Testis (tissue), 3 donors: Measurements from ENCODE around the gene GRK5. TPM values are rescaled to one million over a fixed set of nuclear protein-coding genes. Genes with fewer than 3 reads are reported as not detected.

ENCODE experiments used
- DNase-seq: peaks from one replicate; pipeline ENCODE4 v3.0.0-alpha.2; 2019
- H3K27ac ChIP-seq, 2 donors: fragments of 200-600 bp; sonication (generic); one replicate each; pipeline ENCODE4 v1.5.1; 2019
- H3K27me3 ChIP-seq: fragments of 200-600 bp; sonication (generic); one replicate; pipeline ENCODE4 v1.5.1; 2019
- H3K36me3 ChIP-seq: fragments of 200-600 bp; sonication (generic); one replicate; pipeline ENCODE4 v1.5.1; 2017; ENCODE audit warnings: low read depth; ENCODE audit errors: missing control alignments
- H3K4me1 ChIP-seq: fragments of 200-600 bp; sonication (generic); one replicate; pipeline ENCODE4 v1.5.1; 2019
- H3K4me3 ChIP-seq, 2 donors: fragments of 200-600 bp; sonication (generic); one replicate each; pipeline ENCODE4 v1.5.1; 2017 to 2019
- H3K9me3 ChIP-seq: fragments of 200-600 bp; sonication (generic); one replicate; pipeline ENCODE4 v1.5.1; 2017
- CTCF ChIP-seq, 3 experiments: fragments of 450-650 bp in 2 of 3; fragments of 200-600 bp in 1 of 3; sonication (generic) in 1 of 3; IDR thresholded peaks; one replicate each; pipeline ENCODE4 v1.5.1; 2016 to 2019; ENCODE audit warnings: antibody characterized with exemption in 3 of 3, mild to moderate bottlenecking in 2 of 3, moderate library complexity in 1 of 3
- POLR2A ChIP-seq: fragments of 450-650 bp; IDR thresholded peaks from one replicate; pipeline ENCODE4 v1.6.1; 2017; ENCODE audit warnings: antibody characterized with exemption, mild to moderate bottlenecking, moderate library complexity
- WGBS, 2 donors: methylation state at CpG; one replicate each; pipeline ENCODE4 v1.1.5; 2018; 5-methylcytosine and 5-hydroxymethylcytosine counted together
- intact Hi-C: fragments of 100-400 bp; cut with DNase I; formaldehyde crosslinking; loops from one replicate; pipeline ENCODE4 v1.15.1; 2023; ENCODE audit warnings: low total_unique reads
- polyA plus RNA-seq: library from polyadenylated mRNA; stranded (reverse); fragments of 350-450 nt; fragmentation: Illumina TruSeq; extraction: RNeasy Lipid Tissue Mini Kit (QIAGEN cat#74804); gene quantifications from one replicate; pipeline ENCODE4 v1.2.3, GENCODE V29; 2014; ENCODE audit warnings: low read depth, low replicate concordance; ENCODE audit not compliant: insufficient read depth
- total RNA-seq, 2 donors: library from RNA; depleted of rRNA; stranded (reverse); fragments of >200 nt; gene quantifications; one replicate each; pipeline ENCODE4 v1.2.3, GENCODE V29; 2016

Gene GRK5
- total and polyA plus RNA-seq, 3 donors from 2014 or later = 4.5 to 10.3 (median 5.5) TPM

GRCh38 chr10:119291223-119291900 lies 84.0 kb downstream of the GRK5 start:
- DNase-seq = no peak
- Histone ChIP-seq H3K4me3 (no peak overlapping the region), H3K27me3 (no peaks in the 10 kb centered on the region), H3K4me1 (peaks cover 27% of the 10 kb centered on the region), H3K9me3 (no peaks in the 10 kb centered on the region), H3K36me3 (no peaks in the 10 kb centered on the region), H3K27ac (no peak overlapping the region)
- TF ChIP-seq POLR2A = no peak
- WGBS, 2 donors = 66 to 73% methylated on average over 6 of the region's 6 CpGs
- intact Hi-C loops = no loop called here

GRCh38 chr10:119292968-119293760 lies 85.8 kb downstream of the GRK5 start:
- intact Hi-C loops = no loop called here

GRCh38 chr10:119296703-119297102 lies 89.3 kb downstream of the GRK5 start:
- TF ChIP-seq CTCF (IDR thresholded peaks at IDR 0.05) (no peak), POLR2A (no peak)
- Histone ChIP-seq H3K4me1 (no peaks in the 10 kb centered on the region), H3K27me3 (no peaks in the 10 kb centered on the region), H3K4me3 (no peak overlapping the region), H3K36me3 (no peaks in the 10 kb centered on the region), H3K9me3 (no peaks in the 10 kb centered on the region), H3K27ac (no peak overlapping the region)
- WGBS, 2 donors = 98% methylated on average over 4 of the region's 4 CpGs
- intact Hi-C loops = no loop called here
- no peak for DNase-seq

More at GRCh38 chr10:119292968-119293760, 85.8 kb downstream of the GRK5 start:
- no peak for TF ChIP-seq CTCF (IDR thresholded peaks at IDR 0.05)
- no peak for TF ChIP-seq POLR2A
- Histone ChIP-seq H3K27me3 (no peaks in the 10 kb centered on the region), H3K36me3 (no peaks in the 10 kb centered on the region), H3K4me1 (peaks cover 16% of the 10 kb centered on the region), H3K4me3 (no peak overlapping the region), H3K9me3 (no peaks in the 10 kb centered on the region), H3K27ac (no peak overlapping the region)
- 80 to 85% methylated on average over 10 to 11 of the region's 11 CpGs for WGBS, 2 donors
- no peak for DNase-seq

GRCh38 chr10:119297207-119297968 lies 90.0 kb downstream of the GRK5 start:
- Histone ChIP-seq H3K4me1 (no peaks in the 10 kb centered on the region), H3K36me3 (no peaks in the 10 kb centered on the region), H3K4me3 (no peak overlapping the region), H3K27me3 (no peaks in the 10 kb centered on the region), H3K27ac (no peak overlapping the region), H3K9me3 (no peaks in the 10 kb centered on the region)
- no peak for DNase-seq
- intact Hi-C loops = no loop called here
- WGBS, 2 donors = 90 to 100% methylated on average over 5 of the region's 5 CpGs
- TF ChIP-seq CTCF (IDR thresholded peaks at IDR 0.05) = no peak
- TF ChIP-seq POLR2A = no peak

GRCh38 chr10:119298810-119299209 lies 91.4 kb downstream of the GRK5 start:
- no peaks in the 10 kb centered on the region for H3K4me1 ChIP-seq
- no peak for DNase-seq
- intact Hi-C loops = no loop called here

More at GRCh38 chr10:119298810-119299209, 91.4 kb downstream of the GRK5 start:
- Histone ChIP-seq H3K36me3 (no peaks in the 10 kb centered on the region), H3K9me3 (no peaks in the 10 kb centered on the region), H3K27ac (no peak overlapping the region), H3K4me3 (no peak overlapping the region), H3K27me3 (no peaks in the 10 kb centered on the region)
- no peak for TF ChIP-seq POLR2A
- no peak for TF ChIP-seq CTCF (IDR thresholded peaks at IDR 0.05)
- WGBS, 2 donors = 65 to 73% methylated on average over 4 of the region's 4 CpGs
